NCI-H774 (cell line): ENCODE results near the gene TRAT1.
"Not testable (repeated sequence)": the region's sequence is repeated elsewhere in the genome, so short reads cannot be mapped to it uniquely, and the experiment has no call there.

ENCODE experiments used
- DNase-seq: peaks from one replicate; lab custom pipeline; 2025; lab: John Stamatoyannopoulos, UW

TRAT1 gene

GRCh38 chr3:108822123-108822897, at the start of gene TRAT1:
TSS of gene TRAT1 (plus strand) at chr3:108822786. CDS start at chr3:108822928, 142 bp downstream.
- no peak for DNase-seq

DNA sequence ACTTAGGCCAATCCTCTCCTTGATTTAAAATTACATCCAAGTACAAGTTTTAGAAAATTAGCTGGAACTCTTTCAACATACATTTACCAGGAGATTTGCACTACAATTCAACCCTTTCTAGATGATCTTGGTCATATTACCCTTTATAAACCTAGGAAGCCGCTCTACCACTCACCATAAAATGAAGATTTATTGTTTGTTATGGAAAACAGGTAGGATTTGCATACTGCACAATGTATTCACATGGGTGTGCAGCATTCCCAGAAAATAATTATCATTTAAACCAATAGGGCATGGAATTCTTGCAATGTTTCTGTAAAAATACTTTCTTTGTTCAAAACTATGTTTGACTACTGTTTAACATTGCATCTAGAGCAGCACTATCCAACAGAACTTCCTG, 46.9 kb upstream of the TRAT1 start:
- no peak for DNase-seq

- DNase-seq, result no peak
Measured at GRCh38 chr3:108779496-108779895, 43.1 kb upstream of the TRAT1 start.

- DNase-seq, result no peak
Measured at GRCh38 chr3:108780235-108780634, 42.4 kb upstream of the TRAT1 start.

DNA sequence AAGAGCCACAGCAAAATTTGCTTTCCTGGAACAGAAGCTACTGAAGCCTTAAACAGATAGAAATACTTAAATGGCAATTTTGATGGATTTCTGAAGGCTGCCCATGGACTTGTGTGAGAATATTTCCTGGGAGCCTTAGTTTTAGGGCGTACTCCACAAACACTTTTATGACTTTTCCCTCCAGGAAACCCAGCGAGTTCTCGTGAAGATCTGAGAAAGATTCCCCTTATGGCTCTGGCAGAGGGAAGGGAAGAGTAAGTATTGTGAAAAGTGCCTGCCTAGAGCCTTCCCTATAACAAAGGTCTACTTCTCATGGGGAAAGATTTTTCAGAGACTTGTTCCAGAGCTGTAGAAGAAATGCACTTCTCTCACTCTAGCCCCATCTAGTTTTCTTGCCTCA, 31.1 kb upstream of the TRAT1 start:
- DNase-seq, result no peak

DNA sequence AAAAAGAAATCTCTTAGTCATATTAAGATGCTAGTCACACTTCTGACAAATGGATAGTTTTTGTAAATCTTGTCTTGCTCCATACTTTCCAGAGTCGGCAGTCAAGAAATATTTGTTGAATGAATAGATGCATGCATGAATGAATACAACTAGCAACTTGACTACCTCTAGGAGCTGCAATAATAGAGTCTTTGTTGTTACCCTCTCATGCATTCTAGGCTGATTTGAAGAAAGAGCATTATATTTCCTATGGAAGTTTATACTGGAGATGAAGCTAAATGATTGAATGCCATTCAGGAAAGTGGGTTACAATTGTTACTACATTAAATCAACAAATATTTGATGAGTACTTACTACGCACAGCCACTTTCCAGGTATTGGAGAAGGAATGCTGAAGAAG, 18.1 kb upstream of the TRAT1 start:
- DNase-seq, result no peak

- DNase-seq, result no peak
Measured at GRCh38 chr3:108804966-108805365, 17.6 kb upstream of the TRAT1 start.

DNA sequence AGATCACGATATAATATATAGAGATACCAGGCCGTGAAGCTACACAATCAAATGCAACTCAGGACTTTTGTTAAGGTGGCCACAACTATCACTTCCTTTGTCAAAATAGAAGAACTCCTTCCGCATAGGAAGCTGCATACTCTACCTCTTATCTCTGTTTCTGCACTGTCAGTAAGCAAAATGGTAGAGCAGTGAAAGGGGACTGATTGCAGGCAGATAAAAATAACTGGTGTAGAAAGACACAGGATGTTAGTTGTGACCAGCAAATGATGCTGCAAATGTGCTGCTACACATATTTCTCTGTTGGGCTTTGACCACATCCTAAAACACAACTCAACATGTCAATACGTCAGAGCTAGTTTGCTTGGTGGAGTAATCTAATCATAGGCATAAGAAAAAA, 16.3 kb upstream of the TRAT1 start:
- DNase-seq, result no peak

- no peak for DNase-seq
Measured at GRCh38 chr3:108818404-108818803, 4.2 kb upstream of the TRAT1 start.

- DNase-seq, result no peak
Measured at GRCh38 chr3:108820586-108820985, 2.0 kb upstream of the TRAT1 start.

DNA sequence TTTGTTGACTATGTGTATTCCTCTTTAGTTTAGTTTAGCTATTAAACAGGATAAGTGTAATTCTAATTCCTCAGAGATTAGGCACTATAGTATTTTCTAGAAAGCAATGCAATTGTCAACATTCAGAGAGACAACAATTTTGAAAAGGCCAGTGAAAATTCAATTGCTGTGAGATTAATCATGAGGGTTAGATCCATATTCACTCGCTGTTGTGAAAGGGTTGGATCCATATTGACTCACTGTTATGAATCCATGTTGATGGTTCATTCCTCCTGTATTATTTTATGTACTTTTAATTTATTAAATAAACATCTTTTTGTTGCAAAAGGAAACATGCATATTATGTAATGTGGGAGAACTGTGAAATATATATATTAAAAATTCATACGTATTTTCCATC, 641 bp downstream of the TRAT1 start:
- DNase-seq, result no peak

DNA sequence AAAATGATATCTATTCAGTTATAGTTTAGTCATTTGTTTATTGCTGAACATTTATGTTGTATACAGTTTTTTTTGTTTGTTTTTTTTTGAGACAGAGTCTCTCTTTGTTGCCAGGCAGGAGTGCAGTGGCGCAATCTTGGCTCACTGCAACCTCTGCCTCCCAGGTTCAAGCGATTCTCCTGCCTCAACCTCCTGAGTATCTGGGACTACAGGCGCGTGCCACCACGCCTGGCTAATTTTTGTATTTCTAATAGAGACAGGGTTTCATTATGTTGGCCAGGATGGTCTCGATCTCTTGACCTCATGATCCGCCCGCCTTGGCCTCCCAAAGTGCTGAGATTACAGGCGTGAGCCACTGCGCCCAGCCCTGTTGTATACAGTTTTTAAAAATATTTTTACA, 1.2 kb downstream of the TRAT1 start:
- DNase-seq, result not testable (repeated sequence)

DNA sequence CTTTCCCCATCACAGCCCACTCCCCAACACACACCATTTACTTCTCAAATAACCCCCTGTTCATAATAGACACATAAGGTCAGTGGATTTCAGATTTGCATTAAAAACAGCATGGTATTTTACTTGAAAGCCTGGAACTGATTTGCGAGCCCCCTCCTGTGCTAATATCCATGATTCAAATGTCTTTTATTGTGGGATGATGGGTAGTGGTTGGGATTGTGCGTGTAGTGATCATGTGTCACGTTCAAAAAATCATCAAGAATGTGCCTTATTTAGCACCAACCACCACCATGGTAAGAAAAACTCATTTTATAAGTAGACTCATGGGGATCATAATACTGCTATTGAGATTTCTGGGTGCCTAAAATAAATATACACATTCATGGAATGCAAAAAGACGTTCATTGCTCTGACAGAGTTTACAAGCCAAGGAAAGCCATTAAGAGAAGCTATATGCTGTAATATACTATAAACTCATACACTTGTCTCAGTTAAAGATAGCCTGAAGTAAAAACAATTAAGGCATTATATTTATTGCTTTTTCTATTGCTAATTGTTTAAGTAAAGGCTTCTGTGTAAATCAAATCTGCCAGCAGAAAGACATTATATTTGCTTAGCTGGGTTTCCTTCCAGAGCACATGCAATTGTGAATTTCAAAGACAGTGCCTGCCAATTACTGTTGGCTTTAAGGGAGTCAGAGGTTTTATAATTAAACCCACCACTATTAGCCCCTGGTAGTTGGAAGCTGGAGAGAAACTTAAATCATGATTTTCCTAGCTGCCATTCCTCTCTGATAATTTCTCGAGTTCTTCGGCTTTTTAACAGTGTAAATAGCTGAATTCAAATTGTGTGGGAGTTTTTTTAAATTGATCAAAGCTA, 4.0 kb downstream of the TRAT1 start:
- no peak for DNase-seq

- DNase-seq, result no peak
Measured at GRCh38 chr3:108830381-108830780, 7.8 kb downstream of the TRAT1 start.

DNA sequence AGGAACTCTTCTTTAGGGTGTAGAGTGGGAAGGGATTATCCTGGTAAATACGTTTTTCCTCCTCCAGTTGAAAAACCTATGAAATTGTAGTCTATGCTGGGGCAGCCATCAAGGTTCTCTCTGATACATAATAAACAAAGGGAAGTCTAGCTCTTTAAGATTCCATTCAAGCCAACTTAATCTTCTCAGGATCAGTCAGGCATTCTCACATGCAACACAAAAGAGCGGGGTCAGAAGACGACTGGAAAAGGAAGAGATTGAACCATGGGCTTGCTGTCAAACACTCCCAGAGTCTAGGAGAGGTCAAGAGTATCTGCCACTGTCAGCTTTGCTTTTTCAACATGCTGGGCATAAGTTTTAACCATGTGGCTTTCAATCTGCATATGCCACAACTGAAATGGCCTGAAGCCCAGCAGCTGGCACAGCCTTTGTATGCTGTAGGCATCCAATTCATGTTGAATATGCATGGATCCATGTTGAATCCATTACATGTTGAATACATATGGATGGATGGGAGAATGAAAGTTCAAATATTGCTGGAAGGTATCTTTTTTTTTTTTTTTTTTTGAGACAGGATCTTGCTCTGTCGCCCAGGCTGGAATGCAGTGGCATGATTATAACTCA, 8.5 kb downstream of the TRAT1 start:
- no peak for DNase-seq

GRCh38 chr3:108833611-108834010, 11.0 kb downstream of the TRAT1 start:
- no peak for DNase-seq

DNA sequence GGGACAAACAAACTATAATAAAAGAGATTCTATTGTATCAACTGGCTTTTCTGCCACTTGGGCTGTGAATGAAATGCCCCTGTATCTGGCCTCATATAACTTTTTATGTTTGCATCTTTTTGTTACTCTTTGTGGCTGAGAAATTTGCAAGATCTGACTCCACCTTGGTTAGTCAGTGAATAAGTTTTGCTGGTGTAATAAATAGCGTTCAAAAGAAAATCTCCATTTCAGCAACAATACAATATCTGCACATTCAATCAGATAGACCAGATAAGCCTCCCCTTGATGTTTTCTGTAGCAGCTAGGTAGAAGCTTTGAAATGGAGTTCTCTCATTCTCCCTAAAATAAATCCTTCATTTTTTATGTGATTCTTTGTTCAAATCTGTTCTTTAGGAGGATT, 12.0 kb downstream of the TRAT1 start:
- DNase-seq, result no peak

DNA sequence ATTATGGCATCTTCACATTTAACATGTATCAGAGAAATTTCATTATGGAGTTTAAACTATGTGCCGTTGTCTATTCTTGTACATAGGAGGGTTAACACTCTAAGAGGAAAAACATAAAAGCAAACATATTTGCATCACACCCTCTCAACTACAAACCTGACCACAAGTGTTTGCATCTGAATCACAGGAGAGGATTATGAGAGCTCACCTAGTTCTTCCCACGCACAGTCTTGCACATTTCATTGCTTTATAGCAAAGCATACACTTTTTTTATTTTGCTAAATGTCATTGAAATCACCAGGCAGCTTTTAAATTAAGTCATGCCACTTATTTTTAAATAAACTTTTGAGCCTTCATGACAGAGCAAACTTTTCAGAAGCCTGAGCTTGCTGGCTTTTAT, 12.5 kb downstream of the TRAT1 start:
- no peak for DNase-seq

DNA sequence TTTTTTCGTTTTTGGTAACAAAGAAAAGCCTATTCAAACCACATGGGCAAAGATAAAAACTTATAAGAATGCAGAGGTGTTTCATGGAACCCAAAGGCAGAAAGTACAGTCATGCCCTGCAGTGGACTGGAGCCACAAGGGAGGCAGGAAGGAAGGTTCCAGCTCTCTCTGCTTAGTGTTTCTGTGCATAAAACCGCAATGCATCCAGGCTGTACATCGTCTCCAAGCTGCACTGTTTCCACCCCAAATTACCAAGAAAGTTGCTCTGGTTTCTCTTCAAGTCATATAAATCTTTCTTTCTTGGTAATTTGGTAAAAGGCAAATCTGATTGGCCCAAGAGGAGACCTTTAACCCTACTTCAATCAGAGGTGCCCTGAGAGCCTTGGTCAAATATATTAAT, 15.8 kb downstream of the TRAT1 start:
- no peak for DNase-seq

DNA sequence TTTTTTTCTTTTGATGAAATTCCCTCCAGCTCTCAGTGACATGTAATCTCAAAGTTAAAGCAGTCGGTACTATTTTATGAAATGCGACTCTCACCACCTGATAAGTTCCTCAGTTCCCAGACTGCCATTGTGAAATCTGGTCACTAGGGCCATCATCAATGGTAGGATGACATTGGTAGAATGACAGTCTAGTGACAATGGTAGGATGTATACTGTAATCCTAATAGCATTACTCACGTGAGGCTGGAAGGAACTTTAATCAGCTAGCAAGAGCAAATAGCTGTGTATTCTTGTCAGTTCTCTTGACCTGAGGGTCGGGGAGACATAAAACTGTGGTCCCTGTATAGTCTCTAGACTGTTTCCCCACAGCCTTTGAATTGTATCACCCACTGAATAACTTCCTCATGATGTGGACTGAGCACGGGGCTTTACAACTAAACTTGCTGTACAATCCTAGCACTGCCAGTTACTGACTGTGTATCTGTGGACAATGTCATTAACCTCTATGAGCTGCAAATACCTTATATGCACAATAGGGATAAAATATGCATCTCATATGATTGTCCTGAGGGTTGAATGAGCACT, 23.2 kb downstream of the TRAT1 start:
- DNase-seq, result no peak

DNA sequence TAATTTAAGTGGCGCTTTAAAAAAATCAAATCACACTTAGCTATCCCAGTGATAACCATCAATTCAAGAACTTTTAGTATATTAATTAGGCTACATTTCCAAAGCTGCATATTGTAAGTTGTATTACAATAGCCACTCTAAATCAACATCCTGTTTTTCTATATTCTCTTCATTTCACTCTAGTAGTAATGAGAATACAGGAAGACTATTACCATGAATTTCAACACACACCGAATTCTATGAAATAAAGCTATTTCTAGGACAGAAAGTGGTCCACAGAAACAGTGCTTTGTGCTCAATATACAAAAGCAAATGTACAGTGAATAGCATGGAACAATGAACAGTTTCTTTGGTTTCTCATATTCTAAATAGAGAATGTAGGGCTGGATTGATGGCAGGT, 24.6 kb downstream of the TRAT1 start:
- DNase-seq, result no peak

DNA sequence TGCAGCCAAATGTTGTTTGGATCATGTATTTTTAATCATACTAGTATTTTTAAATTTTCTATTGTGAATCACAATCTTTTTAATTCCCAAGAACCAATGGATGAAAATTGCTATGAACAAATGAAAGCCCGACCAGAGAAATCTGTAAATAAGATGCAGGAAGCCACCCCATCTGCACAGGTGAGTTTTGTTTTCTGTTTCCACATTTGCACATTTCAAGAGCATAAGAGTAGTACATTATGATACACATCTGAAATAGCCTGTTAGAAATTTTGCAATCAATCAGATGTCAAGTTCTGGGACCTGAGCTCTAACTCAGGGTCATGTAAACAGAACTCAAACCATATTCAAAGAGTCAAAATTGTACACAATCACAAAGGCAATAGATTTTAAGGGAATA, 26.5 kb downstream of the TRAT1 start:
- no peak for DNase-seq

DNA sequence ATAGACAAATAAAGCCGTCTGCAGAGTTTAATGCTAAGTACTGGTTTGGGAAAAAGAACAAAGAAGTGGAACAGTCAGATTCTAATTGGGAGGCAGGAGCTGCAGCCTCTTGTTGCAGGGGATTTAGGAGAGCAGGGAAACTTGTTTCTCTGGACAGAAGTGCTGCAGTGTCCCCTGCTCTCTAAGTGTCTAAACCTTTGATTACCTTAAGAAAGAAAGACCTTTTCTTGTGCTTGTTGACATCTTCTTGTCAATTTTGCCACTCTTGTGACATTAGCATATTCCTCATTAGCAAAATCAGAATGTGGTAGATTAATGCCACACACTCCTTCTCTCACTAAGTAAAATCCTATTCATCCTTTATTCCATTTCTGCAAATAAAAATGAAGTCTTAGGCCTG, 38.8 kb downstream of the TRAT1 start:
- DNase-seq, result no peak
